Mucosa of stomach (tissue), 1 donor: ENCODE data around the gene CAMK2D.

Experiments
- H3K27me3 ChIP-seq: one replicate; pipeline ENCODE4 v1.7.0; 2013; ENCODE audit warnings: mild to moderate bottlenecking, low read length; ENCODE audit not compliant: control insufficient read depth, insufficient read depth
- H3K36me3 ChIP-seq: one replicate; pipeline ENCODE4 v1.7.0; 2013; ENCODE audit warnings: low read length; ENCODE audit not compliant: control insufficient read depth, insufficient read depth
- H3K4me1 ChIP-seq: one replicate; pipeline ENCODE4 v1.7.0; 2013; ENCODE audit warnings: mild to moderate bottlenecking, low read length; ENCODE audit not compliant: control insufficient read depth, insufficient read depth
- H3K4me3 ChIP-seq: one replicate; pipeline ENCODE4 v1.7.0; 2013; ENCODE audit warnings: low read length
- H3K9ac ChIP-seq: one replicate; pipeline ENCODE4 v1.7.0; 2013; ENCODE audit warnings: mild to moderate bottlenecking, low read length, moderate library complexity
- H3K9me3 ChIP-seq: one replicate; pipeline ENCODE4 v1.7.0; 2013; ENCODE audit warnings: mild to moderate bottlenecking, low read length, moderate library complexity; ENCODE audit not compliant: control insufficient read depth
- donor health status: Pancreatic carcinoma.

CAMK2D gene

GRCh38 chr4:113762186-113763028 is 869 bp upstream of the CAMK2D start:
- Histone ChIP-seq H3K4me1 (peaks cover 12% of the 10 kb centered on the region), H3K4me3 (peak overlapping the region; percentile 96), H3K9me3 (no peaks in the 10 kb centered on the region)

GRCh38 chr4:113760795-113761619 is 531 bp downstream of the CAMK2D start:
- Histone ChIP-seq H3K4me1 (peaks cover 12% of the 10 kb centered on the region), H3K4me3 (peak overlapping the region; percentile 96), H3K36me3 (no peaks in the 10 kb centered on the region), H3K27me3 (no peaks in the 10 kb centered on the region), H3K9ac (peak overlapping the region; percentile 98), H3K9me3 (no peaks in the 10 kb centered on the region)

More at GRCh38 chr4:113762186-113763028, 869 bp upstream of the CAMK2D start:
- H3K36me3 ChIP-seq = no peaks in the 10 kb centered on the region
- peak overlapping the region; percentile 98 for H3K9ac ChIP-seq
- H3K27me3 ChIP-seq = no peaks in the 10 kb centered on the region

DNA sequence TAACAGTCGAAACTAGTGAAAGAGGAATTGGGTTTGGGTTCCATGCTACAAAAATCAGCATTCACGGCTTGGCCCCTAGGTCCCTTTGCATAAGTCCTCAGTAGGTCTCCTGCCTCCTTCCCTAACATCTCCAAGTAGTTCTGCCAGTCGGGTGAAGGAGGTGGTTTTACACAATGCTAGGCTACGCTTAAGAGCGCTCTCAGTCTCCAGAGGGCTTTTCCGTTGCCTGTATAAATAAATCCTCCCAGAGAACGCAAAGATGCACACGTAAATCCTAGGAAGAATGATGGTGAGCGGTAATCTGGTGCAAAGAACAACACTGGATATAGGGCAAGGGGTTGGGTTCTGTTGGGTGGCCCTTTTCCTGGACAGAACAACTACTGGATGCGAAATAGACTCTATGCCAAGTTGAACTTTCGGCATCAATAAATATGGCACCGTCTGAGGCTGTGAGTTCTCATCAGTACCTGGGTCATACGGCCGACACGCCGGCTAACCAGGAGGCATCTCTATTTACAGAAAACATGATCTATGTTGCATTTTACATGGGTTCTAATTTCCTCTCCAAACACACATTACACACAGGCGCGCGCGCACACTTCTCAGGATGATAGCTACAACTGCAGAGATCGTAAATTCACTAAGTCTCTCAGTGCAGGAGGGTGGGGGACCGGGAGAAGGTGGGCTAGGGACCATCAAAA is 1.3 kb downstream of the CAMK2D start:
- Histone ChIP-seq H3K4me3 (peak overlapping the region; percentile 96), H3K9me3 (no peaks in the 10 kb centered on the region), H3K4me1 (peaks cover 12% of the 10 kb centered on the region), H3K27me3 (no peaks in the 10 kb centered on the region), H3K9ac (peak overlapping the region; percentile 98), H3K36me3 (no peaks in the 10 kb centered on the region)

- H3K27me3 ChIP-seq = no peaks in the 10 kb centered on the region
- no peaks in the 10 kb centered on the region for H3K9me3 ChIP-seq
- H3K9ac ChIP-seq = peak overlapping the region; percentile 98
- peaks cover 12% of the 10 kb centered on the region for H3K4me1 ChIP-seq
- H3K36me3 ChIP-seq = no peaks in the 10 kb centered on the region
- peak overlapping the region; percentile 96 for H3K4me3 ChIP-seq
Observed at GRCh38 chr4:113759696-113760093, 1.8 kb downstream of the CAMK2D start.

DNA sequence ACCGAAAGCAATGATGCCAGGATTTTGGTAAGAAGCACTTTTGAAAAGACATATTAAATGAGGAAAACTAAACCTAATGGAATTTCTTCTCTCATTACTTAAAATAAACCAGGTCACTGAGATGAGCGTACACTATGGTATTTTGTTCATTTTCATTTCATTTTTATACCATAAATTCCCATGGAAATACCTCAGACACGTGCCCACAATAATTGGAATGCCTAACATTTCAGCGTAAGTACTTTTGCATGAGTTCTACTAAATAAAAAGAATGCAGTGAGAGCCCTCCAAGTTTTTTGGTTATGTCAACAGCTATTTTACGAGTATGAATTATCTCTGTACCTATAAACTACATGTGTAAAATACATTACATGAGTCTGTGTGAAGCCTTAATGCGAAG is 3.2 kb downstream of the CAMK2D start:
- no peaks in the 10 kb centered on the region for H3K9me3 ChIP-seq
- peaks cover 12% of the 10 kb centered on the region for H3K4me1 ChIP-seq
- H3K27me3 ChIP-seq = no peaks in the 10 kb centered on the region
- no peak overlapping the region for H3K9ac ChIP-seq
- no peaks in the 10 kb centered on the region for H3K36me3 ChIP-seq
- no peak overlapping the region for H3K4me3 ChIP-seq

- no peaks in the 10 kb centered on the region for H3K27me3 ChIP-seq
- H3K36me3 ChIP-seq = no peaks in the 10 kb centered on the region
- peaks cover 7% of the 10 kb centered on the region for H3K4me1 ChIP-seq
- no peak overlapping the region for H3K4me3 ChIP-seq
- H3K9me3 ChIP-seq = no peaks in the 10 kb centered on the region
- H3K9ac ChIP-seq = no peak overlapping the region
Observed at GRCh38 chr4:113757486-113757885, 4.1 kb downstream of the CAMK2D start.

DNA sequence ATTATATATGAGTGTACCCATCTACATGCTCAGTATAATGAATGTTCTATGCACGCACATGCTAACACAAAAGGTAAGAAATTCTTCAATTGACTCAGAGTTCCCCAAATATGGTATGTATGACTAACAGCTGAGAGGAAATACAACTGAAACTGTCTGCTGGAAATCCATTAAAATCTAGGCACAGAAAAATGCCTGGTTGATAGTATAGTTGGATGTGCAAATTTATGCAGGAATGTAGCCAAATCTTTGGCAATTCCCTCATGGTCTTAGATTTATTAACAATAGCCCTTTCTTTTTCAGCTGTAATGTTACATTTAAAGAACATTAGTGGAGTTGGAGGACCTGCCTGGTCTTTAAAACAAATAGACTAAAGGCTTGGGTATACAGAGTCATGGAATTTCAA is 5.5 kb downstream of the CAMK2D start:
- H3K9ac ChIP-seq = no peak overlapping the region
- H3K9me3 ChIP-seq = no peaks in the 10 kb centered on the region
- H3K36me3 ChIP-seq = no peaks in the 10 kb centered on the region
- peaks cover 7% of the 10 kb centered on the region for H3K4me1 ChIP-seq
- no peak overlapping the region for H3K4me3 ChIP-seq
- no peaks in the 10 kb centered on the region for H3K27me3 ChIP-seq

GRCh38 chr4:113750734-113751133 is 10.8 kb downstream of the CAMK2D start:
- H3K9ac ChIP-seq = no peak overlapping the region
- H3K36me3 ChIP-seq = no peaks in the 10 kb centered on the region
- H3K9me3 ChIP-seq = no peaks in the 10 kb centered on the region
- H3K4me1 ChIP-seq = peaks cover 4% of the 10 kb centered on the region
- no peaks in the 10 kb centered on the region for H3K27me3 ChIP-seq
- no peak overlapping the region for H3K4me3 ChIP-seq

DNA sequence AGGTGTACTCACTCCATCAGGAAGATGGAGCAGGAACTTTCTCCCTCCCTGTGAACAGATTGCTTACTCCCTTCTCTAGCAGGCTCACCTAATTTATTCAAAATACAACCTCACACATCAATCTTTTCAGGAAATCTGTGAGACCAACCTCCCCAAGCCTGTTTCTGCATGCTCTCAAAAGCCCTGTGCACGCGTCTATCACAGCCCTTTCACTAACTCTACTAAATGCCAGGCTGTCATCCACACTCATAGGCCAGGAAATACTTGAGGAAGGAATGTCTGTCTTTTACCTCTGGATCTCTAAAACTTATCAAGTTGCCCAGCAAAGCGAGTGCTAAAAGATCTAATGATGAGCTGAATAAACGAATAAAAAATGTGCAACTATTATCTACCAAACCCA is 11.2 kb downstream of the CAMK2D start:
- H3K27me3 ChIP-seq = no peaks in the 10 kb centered on the region
- H3K9ac ChIP-seq = no peak overlapping the region
- H3K4me3 ChIP-seq = no peak overlapping the region
- H3K4me1 ChIP-seq = peaks cover 6% of the 10 kb centered on the region
- no peaks in the 10 kb centered on the region for H3K36me3 ChIP-seq
- no peaks in the 10 kb centered on the region for H3K9me3 ChIP-seq

DNA sequence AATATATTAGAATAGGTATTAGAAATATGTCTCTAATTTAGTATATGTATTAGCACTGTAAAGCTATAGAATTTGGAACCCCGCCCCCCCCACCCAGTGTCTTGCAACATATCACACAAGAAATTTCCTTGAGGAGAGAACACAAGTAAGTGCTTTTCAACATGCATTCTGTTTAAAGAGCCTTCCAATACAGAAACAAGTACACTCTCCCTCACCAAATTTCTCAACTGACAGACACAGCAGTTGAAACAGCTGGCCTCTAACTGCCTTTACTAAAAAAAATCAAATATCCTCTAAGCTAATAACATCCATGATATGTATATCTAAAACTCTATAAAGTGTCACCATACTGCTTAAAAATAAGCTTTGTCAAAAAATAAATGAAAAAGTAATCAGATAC is 12.4 kb downstream of the CAMK2D start:
- no peaks in the 10 kb centered on the region for H3K27me3 ChIP-seq
- H3K4me1 ChIP-seq = peaks cover 6% of the 10 kb centered on the region
- no peaks in the 10 kb centered on the region for H3K36me3 ChIP-seq
- no peaks in the 10 kb centered on the region for H3K9me3 ChIP-seq
- H3K9ac ChIP-seq = no peak overlapping the region
- H3K4me3 ChIP-seq = no peak overlapping the region

- H3K36me3 ChIP-seq = no peaks in the 10 kb centered on the region
- no peaks in the 10 kb centered on the region for H3K27me3 ChIP-seq
- H3K9me3 ChIP-seq = no peaks in the 10 kb centered on the region
- no peak overlapping the region for H3K9ac ChIP-seq
- H3K4me1 ChIP-seq = peaks cover 6% of the 10 kb centered on the region
- no peak overlapping the region for H3K4me3 ChIP-seq
Observed at GRCh38 chr4:113747949-113748348, 13.6 kb downstream of the CAMK2D start.

DNA sequence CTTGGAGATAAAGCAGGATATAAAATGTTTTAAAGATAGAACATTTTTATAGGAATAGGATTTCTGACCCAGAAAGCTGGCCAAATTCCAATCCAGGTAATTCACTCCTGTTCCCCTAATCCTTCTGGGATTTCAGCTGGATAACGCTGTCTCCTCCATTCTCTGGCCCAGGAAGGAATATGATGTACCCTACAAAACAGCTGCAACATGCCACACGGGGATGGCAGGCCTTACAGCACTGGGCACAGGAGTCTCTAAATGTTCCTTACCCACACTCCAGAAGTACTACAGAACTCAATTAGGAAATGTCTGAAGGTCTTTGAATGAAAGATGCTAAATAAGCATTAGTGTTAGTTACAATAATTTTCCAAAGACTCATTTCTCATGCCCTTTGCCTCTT is 15.8 kb downstream of the CAMK2D start:
- no peak overlapping the region for H3K4me3 ChIP-seq
- no peak overlapping the region for H3K9ac ChIP-seq
- H3K27me3 ChIP-seq = no peaks in the 10 kb centered on the region
- H3K36me3 ChIP-seq = no peaks in the 10 kb centered on the region
- H3K9me3 ChIP-seq = no peaks in the 10 kb centered on the region
- H3K4me1 ChIP-seq = peaks cover 6% of the 10 kb centered on the region
